HEK293T (cell line): ENCODE measurements around the gene MCFD2.

Experiments used
- ARNT ChIP-seq: fragments of 450-650 bp; IDR thresholded peaks from 2 replicates; pipeline ENCODE4 v1.6.1; 2017; ENCODE audit warnings: mild to moderate bottlenecking
- CTBP1 ChIP-seq: fragments of 450-650 bp; IDR thresholded peaks from 2 replicates; pipeline ENCODE4 v1.6.1; 2016; ENCODE audit warnings: borderline replicate concordance
- FOXA1 ChIP-seq: fragments of 450-650 bp; IDR thresholded peaks from 2 replicates; pipeline ENCODE4 v1.6.1; 2016; ENCODE audit warnings: mild to moderate bottlenecking
- FOXK2 ChIP-seq: fragments of 450-650 bp; IDR thresholded peaks from 2 replicates; pipeline ENCODE4 v1.6.1; 2016; ENCODE audit warnings: mild to moderate bottlenecking
- HDGF ChIP-seq: fragments of 450-650 bp; IDR thresholded peaks from 2 replicates; pipeline ENCODE4 v1.6.1; 2017; ENCODE audit warnings: antibody characterized with exemption, borderline replicate concordance
- SP1 ChIP-seq: fragments of 450-650 bp; IDR thresholded peaks from 2 replicates; pipeline ENCODE4 v1.6.1; 2017

- TF ChIP-seq SP1 (no peak), HDGF (no peak), FOXA1 (no peak), ARNT (no peak), CTBP1 (no peak), FOXK2 (no peak)
Measured at GRCh38 chr2:46963941-46964673, 48.5 kb upstream of the MCFD2 start.
